GM18507 (cell line): ENCODE measurements around the gene GTF2H4.
"Not testable (repeated sequence)": the region's sequence is repeated elsewhere in the genome, so short reads cannot be mapped to it uniquely, and the experiment has no call there.

ENCODE experiments used
- DNase-seq: peaks from one replicate; pipeline ENCODE4 v3.0.0; 2011; ENCODE audit warnings: low read depth; ENCODE audit not compliant: insufficient read length; ENCODE audit errors: extremely low spot score
- FAIRE-seq: peaks from 2 replicates; lab custom pipeline; 2011; peaks lifted over from hg19 to GRCh38; lab: Jason Lieb, UNC

GTF2H4 gene

DNA sequence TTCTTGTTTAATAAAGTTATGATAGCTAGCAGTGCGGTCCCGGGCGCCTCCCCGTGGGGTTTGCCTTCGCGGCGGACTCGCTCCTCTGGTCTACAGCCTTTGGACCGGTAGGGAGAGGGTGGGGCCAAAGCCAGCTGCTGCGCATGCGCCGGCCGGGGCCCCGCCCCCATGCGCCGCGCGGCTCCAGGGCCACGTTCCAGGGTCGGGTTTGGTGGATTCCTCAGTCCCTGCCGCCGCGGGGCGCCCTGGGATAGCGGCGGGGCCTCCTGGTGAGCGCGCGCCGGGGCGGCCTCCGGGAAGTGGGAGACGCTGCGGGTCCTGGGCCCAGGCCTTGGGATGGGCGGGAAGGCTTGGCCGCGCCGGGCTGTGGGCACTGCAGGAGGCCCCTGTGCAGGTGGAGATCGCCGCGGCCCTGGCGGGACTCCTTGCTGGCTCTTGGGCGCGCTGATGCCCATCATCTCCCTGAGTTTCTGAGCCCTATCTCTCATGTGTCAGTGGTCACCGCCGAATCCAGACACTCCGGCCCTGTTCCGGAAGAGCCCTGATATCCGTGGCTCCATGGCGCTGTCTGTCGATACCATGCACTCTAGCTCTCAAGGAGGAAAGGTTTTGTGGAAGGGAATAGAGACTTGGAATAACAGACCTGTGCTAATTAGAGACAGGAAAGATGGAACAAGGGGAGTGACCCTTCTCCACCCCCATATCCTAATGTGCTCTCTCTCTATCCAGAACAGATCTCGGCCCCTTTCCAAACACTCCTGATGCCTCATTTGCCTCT, 6.3 kb downstream of the GTF2H4 start, which contains the start of gene VARS2:
Gene VARS2 (plus strand): TSS at position 163 of the 778 bp plus-strand sequence. CDS start 599 bp downstream, at position 762.
- FAIRE-seq (peak; percentile 84), DNase-seq (peak; percentile 98)

DNA sequence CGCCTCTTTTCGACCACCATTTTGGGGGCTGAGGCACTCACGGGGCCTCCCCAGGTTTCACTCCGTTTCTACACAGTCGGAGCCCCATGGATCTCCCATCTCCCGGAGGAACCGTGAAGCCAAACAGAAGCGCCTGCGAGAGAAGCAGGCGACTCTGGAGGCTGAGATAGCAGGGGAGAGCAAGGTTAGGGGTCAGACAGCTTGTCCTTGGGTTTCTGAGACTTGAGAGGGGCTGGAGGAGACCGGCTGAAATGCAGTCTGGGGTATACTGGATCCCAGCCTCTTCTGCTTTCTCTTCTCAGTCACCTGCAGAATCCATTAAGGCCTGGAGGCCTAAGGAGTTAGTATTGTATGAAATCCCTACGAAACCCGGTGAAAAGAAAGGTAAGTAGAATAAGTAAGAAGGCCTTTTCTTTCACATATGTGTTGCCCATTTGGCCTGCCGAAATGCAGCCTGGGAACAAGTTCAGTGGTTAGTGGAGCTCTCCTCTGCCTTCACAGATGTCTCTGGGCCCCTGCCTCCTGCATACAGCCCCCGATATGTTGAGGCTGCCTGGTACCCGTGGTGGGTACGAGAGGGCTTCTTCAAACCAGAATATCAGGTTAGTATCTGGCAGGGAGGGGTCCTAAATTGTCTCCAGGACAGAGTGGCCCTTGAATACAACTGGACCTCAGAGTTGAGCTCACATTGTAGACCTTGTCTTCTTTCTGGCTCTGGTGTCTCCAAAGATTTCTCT, 7.0 kb downstream of the GTF2H4 start:
- FAIRE-seq (no peak), DNase-seq (no peak)

DNA sequence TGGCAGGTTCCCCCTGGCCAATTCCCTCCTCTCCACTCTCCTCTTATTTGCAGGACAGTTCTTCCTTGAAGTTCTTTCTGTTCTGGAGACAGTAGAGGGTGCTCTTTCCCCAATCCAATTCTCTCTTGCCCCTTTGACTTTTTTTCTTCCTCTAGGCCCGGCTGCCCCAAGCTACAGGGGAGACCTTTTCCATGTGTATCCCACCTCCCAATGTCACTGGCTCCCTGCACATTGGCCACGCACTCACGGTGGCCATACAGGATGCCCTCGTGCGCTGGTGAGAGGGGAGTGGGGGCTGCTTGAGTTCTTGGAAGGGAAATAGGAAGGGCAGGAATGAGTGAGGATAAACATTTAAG, 7.6 kb downstream of the GTF2H4 start:
- FAIRE-seq (peak; percentile 73), DNase-seq (peak; percentile 42)

DNA sequence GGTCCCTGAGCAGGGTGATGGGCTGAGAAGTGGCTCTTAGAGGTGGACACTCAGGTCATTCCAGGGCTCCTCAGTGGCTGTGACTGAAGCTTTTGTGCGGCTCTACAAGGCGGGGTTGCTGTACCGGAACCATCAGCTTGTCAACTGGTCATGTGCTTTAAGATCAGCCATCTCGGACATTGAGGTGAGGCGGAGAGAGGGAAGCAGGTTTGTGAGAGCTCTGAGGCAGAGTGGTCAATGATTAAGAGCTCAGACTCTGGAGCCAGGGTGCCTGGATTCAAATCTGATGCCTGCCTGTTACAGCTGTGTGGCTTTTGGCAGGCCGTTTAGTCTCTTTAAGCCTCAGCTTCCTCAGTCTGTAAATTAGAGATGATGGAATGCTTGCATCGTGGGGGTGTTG, 9.0 kb downstream of the GTF2H4 start:
- DNase-seq = no peak
- FAIRE-seq = no peak

DNA sequence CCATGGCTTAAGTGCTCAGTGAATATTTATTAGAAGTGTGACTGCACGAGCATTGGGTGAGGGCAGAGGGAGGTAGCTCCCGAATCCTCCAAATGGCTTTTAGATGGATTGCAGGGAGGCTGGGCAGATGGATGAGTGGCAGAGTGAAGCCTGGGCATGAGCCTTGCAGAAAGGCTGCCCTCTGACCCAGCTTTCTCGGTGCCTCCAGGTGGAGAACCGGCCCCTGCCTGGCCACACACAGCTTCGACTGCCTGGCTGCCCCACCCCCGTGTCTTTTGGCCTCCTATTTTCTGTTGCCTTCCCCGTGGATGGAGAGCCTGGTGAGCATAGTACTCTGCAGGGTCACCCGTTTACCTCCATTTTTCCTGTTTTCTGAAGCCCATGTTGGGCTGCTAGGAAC, 9.5 kb downstream of the GTF2H4 start:
- FAIRE-seq = no peak
- DNase-seq = no peak

DNA sequence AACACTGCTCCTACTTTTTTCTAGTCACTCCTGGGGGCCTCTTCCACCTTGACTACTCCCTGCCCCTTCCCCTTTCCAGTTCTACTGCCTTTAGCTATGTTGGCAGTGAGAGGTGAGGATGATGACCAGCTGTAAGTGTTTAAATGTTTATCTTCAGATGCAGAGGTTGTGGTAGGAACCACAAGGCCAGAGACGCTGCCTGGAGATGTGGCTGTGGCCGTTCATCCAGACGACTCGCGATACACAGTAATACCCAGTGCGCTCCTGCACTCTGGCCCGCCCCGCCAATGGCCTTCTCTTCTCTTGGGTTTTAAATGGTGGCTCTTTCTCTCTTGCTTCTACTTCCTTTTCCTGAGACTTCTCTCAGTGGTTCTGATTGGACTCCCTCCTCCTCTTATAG, 10.7 kb downstream of the GTF2H4 start:
- DNase-seq (no peak), FAIRE-seq (no peak)

DNA sequence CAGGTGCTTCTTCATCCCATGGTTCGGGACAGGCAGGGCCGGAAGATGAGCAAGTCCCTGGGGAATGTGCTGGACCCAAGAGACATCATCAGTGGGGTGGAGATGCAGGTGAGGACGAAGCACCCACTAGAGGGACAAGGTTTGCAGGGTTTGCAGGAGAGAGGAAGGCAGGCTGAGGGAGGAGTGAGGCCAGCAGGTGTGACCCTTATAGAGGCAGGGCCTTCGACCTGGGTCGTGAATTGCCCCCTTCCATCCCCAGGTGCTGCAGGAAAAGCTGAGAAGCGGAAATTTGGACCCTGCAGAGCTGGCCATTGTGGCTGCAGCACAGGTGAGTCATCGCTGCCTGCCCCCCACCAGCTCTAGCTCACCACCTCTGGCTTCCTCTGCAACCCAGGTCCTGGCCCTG, 14.4 kb downstream of the GTF2H4 start:
- no peak for DNase-seq
- FAIRE-seq = no peak

DNA sequence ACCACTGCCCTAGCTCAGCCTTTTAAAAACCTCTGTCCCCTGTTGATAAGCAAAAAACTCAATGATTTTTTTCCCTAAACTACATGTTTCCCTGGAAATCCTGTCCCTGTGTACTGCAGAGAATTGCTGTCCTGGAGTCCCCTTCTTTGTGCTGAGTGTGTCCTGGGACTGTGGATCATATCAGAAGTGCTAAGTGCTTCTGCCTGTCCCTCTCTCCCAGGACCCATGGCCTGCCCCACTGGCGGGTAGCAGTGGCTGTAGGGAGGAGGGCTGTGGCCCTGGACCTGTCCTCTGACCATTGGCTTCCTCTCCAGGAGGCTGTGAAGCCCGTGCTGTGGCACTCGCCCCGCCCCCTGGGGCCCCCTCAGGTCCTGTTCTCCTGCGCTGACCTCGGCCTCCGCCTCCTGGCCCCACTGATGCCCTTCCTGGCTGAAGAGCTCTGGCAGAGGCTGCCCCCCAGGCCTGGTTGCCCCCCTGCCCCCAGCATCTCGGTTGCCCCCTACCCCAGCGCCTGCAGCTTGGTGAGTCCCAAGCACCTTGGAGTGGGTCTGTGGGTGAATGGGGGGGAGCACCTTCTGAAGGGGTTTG, 16.1 kb downstream of the GTF2H4 start:
- not testable (repeated sequence) for FAIRE-seq, DNase-seq

DNA sequence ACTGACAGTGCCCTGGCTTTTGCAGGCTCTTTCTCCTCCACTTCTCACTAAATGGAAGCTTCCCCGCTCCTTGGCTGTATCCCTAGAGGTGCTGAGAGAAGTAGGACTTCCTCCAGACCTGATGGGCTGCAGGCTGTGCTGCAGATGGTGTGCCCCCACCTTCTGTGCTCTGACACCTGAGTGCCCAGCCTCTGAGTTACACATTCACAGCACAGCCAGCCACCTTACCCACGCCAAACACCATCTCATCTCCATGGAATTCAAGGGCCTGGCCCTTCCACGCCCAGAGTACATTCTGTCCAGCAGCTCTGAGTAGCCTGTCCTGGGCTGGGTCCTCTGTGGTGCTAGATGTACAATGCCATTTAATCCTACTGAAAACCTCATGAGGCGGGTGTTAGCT, 18.6 kb downstream of the GTF2H4 start:
- no peak for DNase-seq
- no peak for FAIRE-seq

DNA sequence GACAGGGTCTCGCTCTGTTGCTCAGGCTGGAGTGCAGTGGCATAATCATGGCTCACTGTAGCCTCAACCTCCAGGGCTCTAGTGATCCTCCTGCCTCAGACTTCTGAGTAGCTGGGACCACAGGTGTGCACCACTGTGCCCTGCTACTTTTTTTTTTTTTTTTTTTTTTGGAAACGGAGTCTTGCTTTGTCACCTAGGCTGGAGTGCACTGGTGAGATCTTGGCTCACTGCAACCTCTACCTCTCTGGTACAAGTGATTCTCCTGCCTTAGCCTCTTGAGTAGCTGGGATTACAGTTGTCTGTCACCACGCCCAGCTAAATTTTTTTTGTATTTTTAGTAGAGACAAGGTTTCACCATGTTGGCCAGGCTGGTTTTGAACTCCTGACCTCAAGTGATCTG, 19.1 kb downstream of the GTF2H4 start:
- not testable (repeated sequence) for DNase-seq, FAIRE-seq

DNA sequence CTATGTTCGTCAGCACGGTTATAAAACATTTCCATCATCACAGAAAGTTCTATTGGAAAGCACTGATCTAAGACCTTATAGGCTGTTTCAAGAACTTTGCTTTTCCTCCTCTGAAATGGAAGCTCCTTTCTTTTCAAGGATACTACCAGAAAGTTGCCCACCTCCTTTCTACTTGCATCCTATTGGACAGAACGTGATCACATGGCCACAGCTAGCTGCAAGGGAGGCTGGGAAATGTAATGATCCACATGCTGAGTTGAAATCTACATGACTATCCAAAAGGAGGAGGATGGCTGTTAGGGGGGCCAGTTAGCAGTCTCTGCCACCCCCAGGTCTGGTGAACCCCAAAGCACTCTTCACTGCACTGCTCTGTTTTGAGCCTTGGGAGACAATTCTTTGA, 20.7 kb downstream of the GTF2H4 start:
- no peak for FAIRE-seq
- DNase-seq = no peak

DNA sequence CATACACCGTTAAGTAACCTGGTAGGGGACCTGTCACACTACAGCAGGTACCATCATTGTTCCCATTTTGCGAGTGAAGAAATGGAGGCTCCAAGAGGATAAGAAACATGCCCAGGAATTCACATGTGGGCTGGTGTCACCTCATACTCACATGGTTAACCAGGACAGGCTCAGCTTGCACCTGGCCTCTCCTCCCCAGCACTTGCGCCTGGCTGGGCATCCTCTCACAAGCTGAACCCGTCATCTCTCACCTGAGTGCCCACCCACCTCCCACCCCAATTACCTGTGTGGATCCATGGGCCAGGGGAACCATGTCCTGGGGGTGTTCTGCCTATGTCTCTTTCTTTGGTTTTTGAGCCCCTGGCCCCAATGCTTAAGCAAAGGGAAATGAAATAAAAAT, 22.5 kb downstream of the GTF2H4 start:
- DNase-seq (no peak), FAIRE-seq (no peak)

DNA sequence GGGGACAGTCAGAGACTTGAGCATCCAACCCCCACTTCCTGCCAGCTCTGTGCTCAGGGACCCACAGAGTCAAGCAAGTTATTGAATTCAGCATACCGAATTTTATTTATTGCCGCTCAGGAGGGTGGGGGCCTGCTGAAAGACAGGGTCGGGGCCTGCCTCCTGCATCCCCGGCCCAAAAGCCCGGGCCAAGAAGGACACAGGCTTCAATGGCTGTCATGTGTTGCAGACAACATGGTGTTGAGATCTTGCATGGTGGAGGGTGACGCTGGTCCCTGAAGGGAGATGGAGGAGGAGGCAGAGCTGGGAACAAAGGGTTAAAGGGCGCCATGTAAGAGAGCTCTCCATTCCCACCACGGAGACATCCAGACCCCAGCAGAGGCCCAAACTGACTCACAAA, 23.3 kb downstream of the GTF2H4 start:
- no peak for FAIRE-seq
- DNase-seq = no peak

DNA sequence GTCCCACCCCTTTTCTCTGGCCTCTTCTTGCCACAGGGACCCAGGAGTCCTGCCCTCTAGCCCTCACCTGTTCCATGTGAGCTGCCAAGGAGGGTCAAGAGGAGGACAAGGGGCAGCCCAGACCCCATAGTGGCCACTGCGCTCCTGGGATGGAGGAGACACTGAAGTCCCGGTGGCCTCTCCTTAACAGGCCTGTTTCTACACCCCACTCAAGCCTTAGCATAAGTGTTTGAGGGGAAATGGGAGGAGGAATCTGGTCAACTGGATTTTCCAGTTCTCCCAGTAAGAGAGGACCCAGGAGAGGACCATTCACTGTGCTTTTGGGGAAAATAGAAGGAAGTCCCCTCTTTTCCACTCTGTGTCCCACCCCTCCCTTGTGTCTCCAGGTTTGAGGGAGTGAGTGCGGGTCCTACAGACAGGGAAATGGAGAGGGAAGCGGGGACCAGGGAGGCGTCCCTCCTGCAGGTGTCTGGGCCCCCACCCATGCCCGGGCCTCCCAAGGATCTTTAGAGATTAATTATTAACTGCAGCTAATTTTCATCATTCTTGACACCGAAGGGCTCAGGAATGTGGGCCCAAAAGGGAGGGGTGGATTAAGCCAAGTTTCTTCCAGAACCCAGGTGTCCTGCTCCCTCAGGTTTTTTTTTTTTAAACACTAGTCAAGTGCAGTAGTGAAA, 24.1 kb downstream of the GTF2H4 start, which contains the start of gene SFTA2:
Gene SFTA2 (minus strand): TSS at position 202 of the 677 bp plus-strand sequence. CDS start 74 bp downstream, at position 128.
- no peak for DNase-seq
- no peak for FAIRE-seq

DNA sequence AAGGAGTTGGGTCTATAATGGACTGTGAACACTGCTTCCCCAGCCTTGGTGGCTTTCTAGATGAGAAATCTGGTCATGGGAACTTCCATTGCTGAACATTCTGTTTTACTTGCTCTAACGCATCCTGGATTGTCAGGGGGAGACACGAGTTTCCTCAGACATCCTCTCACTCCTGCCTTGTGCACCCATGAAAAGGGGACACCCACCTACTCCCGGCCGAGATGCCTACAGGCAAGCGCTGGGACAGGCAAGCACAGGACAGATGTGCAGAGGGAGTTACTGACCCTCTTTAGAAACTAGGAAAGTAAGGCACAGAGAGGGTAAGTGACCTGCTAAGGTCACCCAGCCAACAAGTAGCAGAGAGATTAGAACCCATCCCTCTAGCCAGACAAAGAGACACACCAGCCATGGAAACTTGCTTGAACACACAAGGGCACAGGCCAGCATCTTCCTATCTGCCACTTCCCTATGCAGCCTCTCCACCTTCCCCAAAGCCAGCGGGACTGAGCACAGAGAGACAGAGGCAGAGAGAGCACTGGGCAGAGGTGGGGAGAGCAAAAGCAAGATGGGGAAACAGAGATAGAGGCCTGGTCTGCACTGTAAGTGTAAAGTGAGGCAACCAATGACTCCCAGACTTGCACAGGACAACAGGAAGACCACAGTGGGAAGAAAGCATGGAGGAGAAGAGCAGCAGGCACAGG, 24.8 kb downstream of the GTF2H4 start:
- DNase-seq (no peak), FAIRE-seq (no peak)

DNA sequence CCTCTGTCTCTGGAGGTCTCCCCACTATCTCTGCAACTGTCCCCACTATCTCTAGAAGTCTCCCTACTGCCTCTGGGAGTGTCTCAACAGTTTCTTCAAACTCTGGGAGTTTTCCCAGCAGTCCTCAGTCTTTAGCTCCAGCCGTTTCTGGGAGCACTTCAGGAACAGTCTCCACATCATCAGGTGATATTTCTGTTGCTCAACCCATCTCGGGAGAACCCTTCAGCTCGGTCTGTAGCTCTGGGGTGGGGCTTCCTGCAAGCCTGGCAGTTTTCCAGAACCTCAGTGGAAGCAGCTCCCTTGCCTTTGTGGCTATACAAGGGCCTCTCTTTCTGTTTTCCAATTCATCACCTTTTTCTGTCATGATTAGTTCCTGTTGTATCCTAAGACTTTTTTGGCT, 27.0 kb downstream of the GTF2H4 start:
- DNase-seq (no peak), FAIRE-seq (no peak)

DNA sequence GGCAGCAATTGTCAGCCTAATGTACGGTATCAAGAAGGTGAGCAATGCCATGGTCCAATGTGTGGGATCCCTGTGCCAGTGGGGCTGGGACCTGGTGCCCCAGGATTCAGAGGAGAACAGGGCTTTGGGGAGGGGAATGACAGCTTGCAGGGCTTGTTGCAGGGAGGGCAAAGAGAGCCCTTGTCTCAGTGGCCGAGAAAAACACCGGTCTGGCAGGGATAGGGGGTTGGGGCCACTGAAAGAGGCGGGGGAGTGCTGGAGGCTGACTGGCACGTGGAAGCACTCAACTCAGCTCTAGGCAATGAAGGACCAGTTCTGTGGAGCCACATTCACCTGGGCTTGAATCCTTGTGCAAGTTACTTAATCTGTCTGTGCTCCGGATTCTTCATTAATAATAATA, 29.3 kb downstream of the GTF2H4 start:
- DNase-seq = no peak
- no peak for FAIRE-seq

DNA sequence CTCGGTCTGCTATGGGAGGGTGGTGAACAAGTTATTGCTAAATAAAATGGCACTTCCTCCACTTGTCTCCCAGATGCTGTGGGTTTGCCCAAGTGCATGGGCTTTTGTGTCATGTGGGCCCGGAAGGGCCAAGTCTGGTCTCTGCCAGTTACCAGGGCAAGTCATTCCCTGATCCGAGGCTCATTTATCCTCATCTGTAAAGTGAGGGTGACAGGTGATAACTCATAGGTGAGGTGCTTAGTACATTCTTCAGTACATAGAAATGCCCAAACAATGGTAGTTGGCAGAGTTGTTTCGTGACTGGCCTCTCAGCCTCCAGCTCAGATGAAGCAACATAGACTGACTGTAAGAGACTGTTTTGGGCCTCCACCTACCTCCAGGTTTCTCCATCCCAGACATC, 30.7 kb downstream of the GTF2H4 start:
- no peak for DNase-seq
- FAIRE-seq = no peak

DNA sequence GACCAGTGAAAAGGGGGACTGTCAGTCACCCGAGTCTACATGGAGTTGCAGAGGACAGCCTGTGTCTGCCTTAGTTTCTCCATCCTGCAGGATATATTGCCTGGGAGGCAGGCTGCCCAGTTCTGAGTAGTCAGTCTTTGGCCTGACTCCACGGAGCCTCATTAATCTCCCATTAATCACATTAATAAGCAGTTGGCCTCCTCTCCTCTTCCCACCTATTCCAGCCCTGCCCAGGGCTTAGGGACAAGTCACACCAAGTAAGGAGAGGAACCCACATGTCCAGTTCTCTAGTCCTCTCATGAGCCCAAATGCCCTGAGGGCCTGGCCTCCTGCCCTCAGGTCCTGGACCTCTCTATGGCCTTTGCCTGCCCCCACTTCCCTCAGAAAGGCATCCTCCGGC, 31.5 kb downstream of the GTF2H4 start:
- no peak for FAIRE-seq
- no peak for DNase-seq
